B cell (primary cell): ENCODE measurements around the gene CHD5. TPM values are rescaled to one million over a fixed set of nuclear protein-coding genes. Genes with fewer than 3 reads are reported as not detected.

ENCODE experiments used
- ATAC-seq: fragments of 200-7000 bp; cut with Tn5 transposase; one replicate; pipeline ENCODE4 v1.10.0; 2021; ENCODE audit warnings: low read depth, mild to moderate bottlenecking, moderate number of reproducible peaks, moderate library complexity
- CTCF ChIA-PET: fragments of 350-600 bp; sonication (Branson Sonifier 250); formaldehyde crosslinking; loops from one replicate; lab custom pipeline; 2021; ENCODE audit warnings: antibody characterized with exemption, inconsistent platforms; lab: Charles Lee
- POLR2A ChIA-PET: fragments of 350-600 bp; sonication (Branson Sonifier 250); formaldehyde crosslinking; loops from one replicate; lab custom pipeline; 2021; ENCODE audit warnings: antibody characterized with exemption; lab: Charles Lee
- DNase-seq: peaks from one replicate; pipeline ENCODE4 v3.0.0; 2013
- H2AFZ ChIP-seq: 2 replicates; pipeline ENCODE4 v1.6.1; 2012; ENCODE audit warnings: mild to moderate bottlenecking, low read depth, low read length; ENCODE audit not compliant: insufficient read depth, poor library complexity, severe bottlenecking
- H3K27ac ChIP-seq, 2 donors: 1 replicate in 1 of 2; 2 replicates in 1 of 2; pipeline ENCODE4 v1.5.1; 2012 to 2013; ENCODE audit warnings: low read length in 2 of 2, mild to moderate bottlenecking in 2 of 2, moderate library complexity in 1 of 2
- H3K27me3 ChIP-seq, 4 experiments: fragments of 200-600 bp in 1 of 4; sonication (generic) in 1 of 4; replicated peaks in 1 of 4; 1 replicate in 2 of 4; 2 replicates in 2 of 4; pipeline versions ENCODE4 v1.6.1 to v1.7.0; 2013 to 2016; ENCODE audit warnings: low read length in 3 of 4, mild to moderate bottlenecking in 2 of 4, mixed read lengths in 1 of 4, moderate library complexity in 1 of 4; ENCODE audit not compliant: insufficient read depth in 4 of 4, control insufficient read depth in 3 of 4; ENCODE audit errors: control extremely low read depth in 1 of 4
- H3K36me3 ChIP-seq, 2 experiments: replicated peaks in 1 of 2; 1 replicate in 1 of 2; 2 replicates in 1 of 2; pipeline versions ENCODE4 v1.6.1 to v1.7.1; 2013; ENCODE audit warnings: low read length in 1 of 2; ENCODE audit not compliant: insufficient read depth in 2 of 2, control insufficient read depth in 1 of 2; ENCODE audit errors: control extremely low read depth in 1 of 2, extremely low read depth in 1 of 2
- H3K4me1 ChIP-seq, 2 donors: fragments of 200-600 bp in 1 of 2; sonication (generic) in 1 of 2; 1 replicate in 1 of 2; 2 replicates in 1 of 2; pipeline versions ENCODE4 v1.5.1 to v1.6.1; 2013 to 2017; ENCODE audit warnings: low read length in 2 of 2; ENCODE audit not compliant: control insufficient read depth in 2 of 2, insufficient read depth in 2 of 2
- H3K4me2 ChIP-seq: replicated peaks from 2 replicates; pipeline ENCODE3; 2012; ENCODE audit warnings: mild to moderate bottlenecking, low read depth, low read length; ENCODE audit not compliant: poor library complexity, severe bottlenecking
- H3K4me3 ChIP-seq, 5 experiments: fragments of 200-600 bp in 1 of 5; sonication (generic) in 1 of 5; 1 replicate in 3 of 5; 2 replicates in 2 of 5; pipeline versions ENCODE4 v1.5.1 to v1.7.0; 2011 to 2016; ENCODE audit warnings: low read length in 4 of 5, mild to moderate bottlenecking in 4 of 5, low read depth in 2 of 5, control low read depth in 1 of 5, moderate library complexity in 1 of 5; ENCODE audit not compliant: insufficient read depth in 1 of 5; ENCODE audit errors: control extremely low read depth in 1 of 5, extremely low read depth in 1 of 5
- H3K79me2 ChIP-seq: fragments of 200-600 bp; sonication (generic); one replicate; pipeline ENCODE4 v1.6.0; 2016; ENCODE audit warnings: low read length; ENCODE audit not compliant: control insufficient read depth, insufficient read depth
- H3K9ac ChIP-seq: fragments of 200-600 bp; sonication (generic); 2 replicates; pipeline ENCODE4 v1.6.1; 2017; ENCODE audit warnings: mild to moderate bottlenecking, low read length, moderate library complexity
- H3K9me3 ChIP-seq, 3 donors: one replicate each; pipeline versions ENCODE4 v1.6.1 to v1.7.1; 2013; ENCODE audit warnings: low read length in 2 of 3; ENCODE audit not compliant: control insufficient read depth in 2 of 3, insufficient read depth in 1 of 3; ENCODE audit errors: control extremely low read depth in 1 of 3
- H4K20me1 ChIP-seq: 2 replicates; pipeline ENCODE4 v1.6.0; 2012; ENCODE audit warnings: mild to moderate bottlenecking, low read length; ENCODE audit not compliant: insufficient read depth, control insufficient read depth, poor library complexity, severe bottlenecking
- H3K27ac Mint-ChIP-seq: one replicate; pipeline ENCODE4 v1.8.0; 2021; ENCODE audit warnings: mixed read lengths
- H3K27me3 Mint-ChIP-seq: one replicate; pipeline ENCODE4 v1.8.0; 2021; ENCODE audit warnings: mixed read lengths
- H3K4me1 Mint-ChIP-seq: one replicate; pipeline ENCODE4 v1.8.0; 2021; ENCODE audit warnings: mixed read lengths
- H3K4me3 Mint-ChIP-seq: one replicate; pipeline ENCODE4 v1.8.0; 2021; ENCODE audit warnings: mixed read lengths
- H3K9me3 Mint-ChIP-seq: one replicate; pipeline ENCODE4 v1.8.0; 2022; ENCODE audit warnings: mixed read lengths; ENCODE audit not compliant: insufficient read depth
- CTCF ChIP-seq: fragments of 200-600 bp; IDR thresholded peaks from one replicate; pipeline ENCODE4 v1.8.0; 2022; ENCODE audit warnings: antibody characterized with exemption, mild to moderate bottlenecking
- EZH2 ChIP-seq: IDR thresholded peaks from 2 replicates; pipeline ENCODE4 v1.6.1; 2012; ENCODE audit warnings: borderline replicate concordance, low read depth, mild to moderate bottlenecking, moderate library complexity, low read length; ENCODE audit not compliant: insufficient read depth, poor library complexity, severe bottlenecking
- WGBS: methylation state at CpG from one replicate; pipeline ENCODE4 v1.1.5; 2013; ENCODE audit warnings: missing lambda C conversion rate; ENCODE audit not compliant: insufficient coverage; 5-methylcytosine and 5-hydroxymethylcytosine counted together
- intact Hi-C: fragments of 100-400 bp; cut with micrococcal nuclease; formaldehyde crosslinking; loops from one replicate; pipeline ENCODE4 v1.10.0; 2022
- polyA plus RNA-seq: library from polyadenylated mRNA; depleted of rRNA; stranded (reverse); fragments of >200 nt; gene quantifications from 2 replicates; pipeline ENCODE4 v1.2.3, GENCODE V29; 2012
- total RNA-seq, 2 donors: library from RNA; stranded (reverse); fragments of 120-200 nt in 1 of 2; gene quantifications; 1 replicate in 1 of 2; 2 replicates in 1 of 2; pipeline versions ENCODE4 v1.2.3 to v1.2.4, GENCODE V29; 2013 to 2022

Gene CHD5
- total and polyA plus RNA-seq, 2 donors (not counting 1 experiment from before 2014, with no cell fraction given), result 0.18 to 0.20 TPM

- Mint-ChIP-seq H3K27me3 (peaks cover 4% of the 10 kb centered on the region), H3K27ac (no peak overlapping the region), H3K4me1 (peaks cover 3% of the 10 kb centered on the region), H3K4me3 (no peak overlapping the region), H3K9me3 (peaks cover 8% of the 10 kb centered on the region)
- Histone ChIP-seq H3K79me2 (no peaks in the 10 kb centered on the region), H3K4me1 (no peaks in the 10 kb centered on the region), H4K20me1 (no peaks in the 10 kb centered on the region), H3K36me3 (no peaks in the 10 kb centered on the region), H3K27ac (no peak overlapping the region), H3K4me2 (no peak overlapping the region), H3K27me3 (peaks cover 0 to 6% (median 0%) of the 10 kb centered on the region in 4 experiments), H3K9ac (no peak overlapping the region), H2AFZ (no peak overlapping the region), H3K9me3 (peaks cover 0 to 29% (median 0%) of the 10 kb centered on the region in 3 donors), H3K4me3 (no peak overlapping the region)
- no peak for DNase-seq
- 98% methylated on average over 8 of the region's 9 CpGs for WGBS
- TF ChIP-seq CTCF, result no peak
- TF ChIP-seq EZH2, result no peak
- ChIA-PET CTCF (no interaction called here), POLR2A (no interaction called here)
- ATAC-seq, result no peak
- intact Hi-C loops, result no loop called here
Observed at GRCh38 chr1:6131561-6131960, 48.6 kb downstream of the CHD5 start.

- POLR2A ChIA-PET, result no interaction called here
- Histone ChIP-seq H3K9ac (no peak overlapping the region), H3K4me1 (no peaks in the 10 kb centered on the region), H3K79me2 (no peaks in the 10 kb centered on the region), H3K9me3 (peaks cover 0 to 29% (median 0%) of the 10 kb centered on the region in 3 donors), H3K4me2 (no peak overlapping the region), H4K20me1 (no peaks in the 10 kb centered on the region), H3K27ac (no peak overlapping the region), H2AFZ (no peak overlapping the region), H3K36me3 (no peaks in the 10 kb centered on the region), H3K27me3 (peaks cover 0 to 6% (median 0%) of the 10 kb centered on the region in 4 experiments), H3K4me3 (no peak overlapping the region)
- peaks cover 8% of the 10 kb centered on the region for H3K9me3 Mint-ChIP-seq
- ATAC-seq, result no peak
- no peak overlapping the region for H3K4me3 Mint-ChIP-seq
- no peak for DNase-seq
- WGBS, result 87% methylated on average over 7 of the region's 7 CpGs
- CTCF ChIA-PET, result no interaction called here
- peaks cover 9% of the 10 kb centered on the region for H3K27me3 Mint-ChIP-seq
- intact Hi-C loops, result no loop called here
- peaks cover 3% of the 10 kb centered on the region for H3K4me1 Mint-ChIP-seq
- no peak overlapping the region for H3K27ac Mint-ChIP-seq
- no peak for TF ChIP-seq CTCF
- no peak for TF ChIP-seq EZH2
Observed at GRCh38 chr1:6130596-6130995, 49.5 kb downstream of the CHD5 start.
